Type B pancreatic cell (in vitro differentiated cells): Measurements from ENCODE around the gene SCP2. TPM values are rescaled to one million over a fixed set of nuclear protein-coding genes. Genes with fewer than 3 reads are reported as not detected.
"Not testable (repeated sequence)": the region's sequence is repeated elsewhere in the genome, so short reads cannot be mapped to it uniquely, and the experiment has no call there.

Experiments
- DNase-seq: peaks from one replicate; pipeline ENCODE4 v3.0.0; 2021; ENCODE audit warnings: mixed read lengths; ENCODE audit not compliant: unreplicated experiment; ENCODE audit errors: extremely low spot score
- H3K27ac Mint-ChIP-seq: 2 replicates; pipeline ENCODE4 v1.8.0; 2021; ENCODE audit warnings: mild to moderate bottlenecking, mixed read lengths
- H3K27me3 Mint-ChIP-seq: 2 replicates; pipeline ENCODE4 v1.8.0; 2021; ENCODE audit warnings: mixed read lengths
- H3K36me3 Mint-ChIP-seq: 2 replicates; pipeline ENCODE4 v1.8.0; 2021; ENCODE audit warnings: mixed read lengths
- H3K4me1 Mint-ChIP-seq: one replicate; pipeline ENCODE4 v1.8.0; 2021; ENCODE audit warnings: mixed read lengths; ENCODE audit not compliant: unreplicated experiment
- H3K4me3 Mint-ChIP-seq: 2 replicates; pipeline ENCODE4 v1.8.0; 2021; ENCODE audit warnings: mild to moderate bottlenecking, mixed read lengths
- H3K9me3 Mint-ChIP-seq: 2 replicates; pipeline ENCODE4 v1.8.0; 2021; ENCODE audit warnings: mixed read lengths
- total RNA-seq: library from RNA; stranded (reverse); gene quantifications from 2 replicates; pipeline ENCODE4 v1.2.1, GENCODE V29; 2021; ENCODE audit warnings: low replicate concordance
- TF ChIP-seq, protein P1 (sequence below): fragments of 200-600 bp; sonication (generic); conservative IDR thresholded peaks from 2 replicates; pipeline ENCODE4 v1.5.0; 2021; ENCODE audit warnings: antibody characterized with exemption, mild to moderate bottlenecking

The SCP2 gene
- total RNA-seq, 1 donor from 2014 or later, result 108 TPM

GRCh38 chr1:52963101-52963500 lies 36.0 kb downstream of the SCP2 start:
- no peak for DNase-seq
- Mint-ChIP-seq H3K27ac (no peak overlapping the region), H3K36me3 (peaks cover 4% of the 10 kb centered on the region), H3K27me3 (no peaks in the 10 kb centered on the region), H3K4me3 (no peak overlapping the region), H3K4me1 (no peaks in the 10 kb centered on the region), H3K9me3 (no peaks in the 10 kb centered on the region)
- TF ChIP-seq, protein P1, sequence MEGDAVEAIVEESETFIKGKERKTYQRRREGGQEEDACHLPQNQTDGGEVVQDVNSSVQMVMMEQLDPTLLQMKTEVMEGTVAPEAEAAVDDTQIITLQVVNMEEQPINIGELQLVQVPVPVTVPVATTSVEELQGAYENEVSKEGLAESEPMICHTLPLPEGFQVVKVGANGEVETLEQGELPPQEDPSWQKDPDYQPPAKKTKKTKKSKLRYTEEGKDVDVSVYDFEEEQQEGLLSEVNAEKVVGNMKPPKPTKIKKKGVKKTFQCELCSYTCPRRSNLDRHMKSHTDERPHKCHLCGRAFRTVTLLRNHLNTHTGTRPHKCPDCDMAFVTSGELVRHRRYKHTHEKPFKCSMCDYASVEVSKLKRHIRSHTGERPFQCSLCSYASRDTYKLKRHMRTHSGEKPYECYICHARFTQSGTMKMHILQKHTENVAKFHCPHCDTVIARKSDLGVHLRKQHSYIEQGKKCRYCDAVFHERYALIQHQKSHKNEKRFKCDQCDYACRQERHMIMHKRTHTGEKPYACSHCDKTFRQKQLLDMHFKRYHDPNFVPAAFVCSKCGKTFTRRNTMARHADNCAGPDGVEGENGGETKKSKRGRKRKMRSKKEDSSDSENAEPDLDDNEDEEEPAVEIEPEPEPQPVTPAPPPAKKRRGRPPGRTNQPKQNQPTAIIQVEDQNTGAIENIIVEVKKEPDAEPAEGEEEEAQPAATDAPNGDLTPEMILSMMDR, result no peak

DNA sequence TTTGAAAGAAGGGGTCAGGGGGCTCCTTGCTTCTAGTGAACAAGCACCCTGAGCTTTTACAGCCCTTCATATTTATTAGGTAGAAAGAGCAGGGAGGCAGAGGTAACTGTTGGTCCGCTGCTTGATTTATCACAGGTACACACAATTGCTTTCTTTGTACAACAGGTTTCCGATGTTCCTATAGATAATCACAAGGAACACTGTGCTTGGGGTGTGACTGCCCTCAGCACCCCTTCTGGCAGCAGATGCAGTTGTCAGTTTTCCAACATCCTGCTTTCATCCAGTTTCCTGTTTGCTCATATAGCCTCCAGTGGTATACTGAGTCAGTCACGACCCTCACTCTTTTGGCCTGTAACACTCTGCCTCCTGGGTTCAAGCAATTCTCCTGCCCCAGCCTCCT lies 40.6 kb downstream of the SCP2 start:
- Mint-ChIP-seq H3K4me3 (no peak overlapping the region), H3K36me3 (no peaks in the 10 kb centered on the region), H3K27me3 (no peaks in the 10 kb centered on the region), H3K9me3 (no peaks in the 10 kb centered on the region), H3K4me1 (no peaks in the 10 kb centered on the region), H3K27ac (no peak overlapping the region)
- DNase-seq, result no peak
- TF ChIP-seq, protein P1, result no peak

DNA sequence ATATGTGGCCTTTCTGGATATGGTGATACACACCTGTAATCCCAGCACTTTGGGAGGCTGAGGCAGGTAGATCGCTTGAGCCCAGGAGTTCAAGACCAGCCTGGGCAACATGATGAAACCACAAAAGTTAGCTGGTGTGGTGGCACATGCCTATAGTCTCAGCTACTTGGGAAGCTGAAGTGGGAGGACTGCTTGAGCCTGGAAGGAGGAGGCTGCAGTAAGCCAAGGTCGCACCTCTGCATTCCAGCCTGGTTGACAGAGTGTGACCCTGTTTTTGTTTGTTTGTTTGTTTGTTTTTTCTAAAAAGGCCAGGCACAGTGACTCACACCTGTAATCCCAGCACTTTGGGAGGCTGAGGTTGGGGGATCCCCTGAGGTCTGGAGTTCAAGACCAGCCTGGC lies 42.2 kb downstream of the SCP2 start:
- peak overlapping the region; percentile 2 for H3K27ac Mint-ChIP-seq
- not testable (repeated sequence) for H3K4me3 Mint-ChIP-seq, H3K9me3 Mint-ChIP-seq, DNase-seq, H3K4me1 Mint-ChIP-seq, H3K36me3 Mint-ChIP-seq, H3K27me3 Mint-ChIP-seq

DNA sequence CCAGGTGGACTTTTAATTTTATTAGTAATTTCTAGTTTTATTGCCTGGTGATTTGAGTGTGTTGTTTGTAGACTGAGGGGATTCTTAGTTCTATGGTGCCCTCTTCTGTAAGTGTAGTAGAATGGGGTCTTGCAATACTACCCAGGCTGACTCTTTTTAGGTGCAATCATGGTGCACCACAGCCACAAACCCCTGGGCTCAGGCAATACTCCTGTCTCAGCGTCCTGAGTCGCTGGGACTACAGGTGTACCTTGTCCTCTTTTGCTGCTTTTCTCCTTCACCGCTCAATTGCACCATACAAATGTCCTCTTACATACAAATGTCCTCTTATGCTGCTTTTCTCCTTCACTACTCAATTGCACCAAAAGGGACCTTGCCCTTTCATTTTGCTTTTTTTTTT lies 43.1 kb downstream of the SCP2 start:
- TF ChIP-seq, protein P1, result peak; percentile 46
- DNase-seq, result no peak
- H3K4me1 Mint-ChIP-seq, result no peaks in the 10 kb centered on the region
- no peaks in the 10 kb centered on the region for H3K36me3 Mint-ChIP-seq
- no peaks in the 10 kb centered on the region for H3K9me3 Mint-ChIP-seq
- no peak overlapping the region for H3K4me3 Mint-ChIP-seq
- H3K27me3 Mint-ChIP-seq, result no peaks in the 10 kb centered on the region
- no peak overlapping the region for H3K27ac Mint-ChIP-seq

DNA sequence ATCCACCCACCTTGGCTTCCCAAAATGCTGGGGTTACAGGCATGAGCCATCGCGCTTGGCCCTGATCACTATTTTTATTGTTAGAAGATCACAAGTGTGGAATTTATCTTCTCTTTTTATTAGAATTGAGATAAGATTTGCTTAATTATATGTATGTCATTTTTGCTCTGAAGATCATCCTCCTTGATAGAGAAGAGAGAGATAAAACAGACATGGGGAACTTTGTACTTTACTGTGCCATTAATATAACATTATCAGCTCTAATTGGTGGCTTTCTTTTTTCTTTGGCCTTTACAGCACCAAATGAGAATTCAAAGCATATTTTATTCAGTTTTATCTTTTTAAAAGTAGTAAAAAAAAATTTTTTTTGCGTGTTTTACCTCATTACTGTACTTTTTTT lies 46.8 kb downstream of the SCP2 start:
- TF ChIP-seq, protein P1, result no peak
- Mint-ChIP-seq H3K4me3 (no peak overlapping the region), H3K27me3 (no peaks in the 10 kb centered on the region), H3K4me1 (no peaks in the 10 kb centered on the region), H3K36me3 (peaks cover 9% of the 10 kb centered on the region), H3K9me3 (no peaks in the 10 kb centered on the region), H3K27ac (no peak overlapping the region)
- DNase-seq, result no peak

DNA sequence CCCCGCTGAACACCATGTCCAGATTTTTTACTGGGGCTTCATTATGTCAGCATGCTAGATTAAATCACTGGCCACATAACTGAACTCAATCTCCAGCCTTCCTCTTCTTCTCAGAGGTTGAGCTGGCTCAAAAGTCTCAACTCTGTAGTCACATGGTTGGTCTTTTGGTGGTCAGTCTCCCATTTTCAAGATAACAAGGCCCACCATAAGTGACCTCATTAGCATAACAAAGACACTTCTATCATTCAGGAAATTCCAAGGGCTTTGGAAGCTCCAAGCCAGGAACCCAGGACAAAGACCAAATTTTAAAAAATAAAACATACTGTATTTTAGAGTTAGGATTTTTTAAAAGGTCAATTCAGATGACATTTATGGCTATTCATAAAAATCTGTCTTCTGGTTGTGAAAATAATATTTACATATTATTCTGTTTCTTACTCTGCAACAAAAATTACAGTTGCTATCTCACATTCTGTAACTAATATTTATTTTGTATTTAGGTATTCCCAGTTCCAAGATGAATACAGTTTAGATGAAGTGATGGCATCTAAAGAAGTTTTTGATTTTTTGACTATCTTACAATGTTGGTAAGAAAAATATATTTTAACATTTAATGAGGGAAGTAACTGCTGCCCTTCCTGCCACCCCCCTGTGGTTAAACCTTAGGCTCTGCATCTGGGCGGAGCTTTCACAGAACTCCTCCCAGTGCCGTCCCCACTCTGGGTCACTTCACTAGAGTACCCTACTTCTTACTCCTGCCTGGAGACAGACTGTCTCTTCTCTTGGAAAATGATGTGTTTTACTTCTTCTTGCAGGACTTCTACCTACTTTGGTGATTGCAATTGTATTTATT lies 49.3 kb downstream of the SCP2 start:
- Mint-ChIP-seq H3K9me3 (no peaks in the 10 kb centered on the region), H3K36me3 (peaks cover 15% of the 10 kb centered on the region), H3K27ac (no peak overlapping the region), H3K4me3 (no peak overlapping the region), H3K4me1 (no peaks in the 10 kb centered on the region), H3K27me3 (no peaks in the 10 kb centered on the region)
- DNase-seq, result no peak
- TF ChIP-seq, protein P1, result no peak
